ENCODE measurements around the gene NEURL4.

DNA sequence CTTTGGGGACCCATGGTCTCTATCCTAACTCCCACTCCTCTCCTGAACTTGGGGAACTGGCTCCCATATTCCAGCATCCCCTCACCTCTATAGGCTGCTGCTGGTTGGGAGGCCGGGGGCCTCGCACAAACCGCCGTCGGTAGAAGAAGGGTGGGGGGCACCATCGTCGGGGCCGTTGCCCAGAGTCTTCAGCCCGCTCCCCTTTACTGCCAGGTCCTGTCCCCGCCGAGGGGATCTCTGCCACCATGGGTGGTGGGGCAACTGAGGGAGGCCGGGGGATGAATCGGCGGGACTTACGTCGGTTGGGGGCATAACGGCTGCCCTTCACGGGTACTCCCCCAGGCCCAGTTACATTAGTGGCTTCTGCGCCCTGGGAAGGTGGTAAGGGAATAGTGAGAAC, 39.0 kb downstream of the NEURL4 start:
- no peak for TF ChIP-seq EZH2 (IDR thresholded peaks at IDR 0.05; ENCODE audit: low read depth)
- TF ChIP-seq, protein P1, sequence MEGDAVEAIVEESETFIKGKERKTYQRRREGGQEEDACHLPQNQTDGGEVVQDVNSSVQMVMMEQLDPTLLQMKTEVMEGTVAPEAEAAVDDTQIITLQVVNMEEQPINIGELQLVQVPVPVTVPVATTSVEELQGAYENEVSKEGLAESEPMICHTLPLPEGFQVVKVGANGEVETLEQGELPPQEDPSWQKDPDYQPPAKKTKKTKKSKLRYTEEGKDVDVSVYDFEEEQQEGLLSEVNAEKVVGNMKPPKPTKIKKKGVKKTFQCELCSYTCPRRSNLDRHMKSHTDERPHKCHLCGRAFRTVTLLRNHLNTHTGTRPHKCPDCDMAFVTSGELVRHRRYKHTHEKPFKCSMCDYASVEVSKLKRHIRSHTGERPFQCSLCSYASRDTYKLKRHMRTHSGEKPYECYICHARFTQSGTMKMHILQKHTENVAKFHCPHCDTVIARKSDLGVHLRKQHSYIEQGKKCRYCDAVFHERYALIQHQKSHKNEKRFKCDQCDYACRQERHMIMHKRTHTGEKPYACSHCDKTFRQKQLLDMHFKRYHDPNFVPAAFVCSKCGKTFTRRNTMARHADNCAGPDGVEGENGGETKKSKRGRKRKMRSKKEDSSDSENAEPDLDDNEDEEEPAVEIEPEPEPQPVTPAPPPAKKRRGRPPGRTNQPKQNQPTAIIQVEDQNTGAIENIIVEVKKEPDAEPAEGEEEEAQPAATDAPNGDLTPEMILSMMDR (conservative IDR thresholded peaks at IDR 0.05) = no peak

Measured in PC-9 (cell line).